ENCODE data around the gene CARD8.
"Not testable (repeated sequence)": the region's sequence is repeated elsewhere in the genome, so short reads cannot be mapped to it uniquely, and the experiment has no call there.

The CARD8 gene

DNA sequence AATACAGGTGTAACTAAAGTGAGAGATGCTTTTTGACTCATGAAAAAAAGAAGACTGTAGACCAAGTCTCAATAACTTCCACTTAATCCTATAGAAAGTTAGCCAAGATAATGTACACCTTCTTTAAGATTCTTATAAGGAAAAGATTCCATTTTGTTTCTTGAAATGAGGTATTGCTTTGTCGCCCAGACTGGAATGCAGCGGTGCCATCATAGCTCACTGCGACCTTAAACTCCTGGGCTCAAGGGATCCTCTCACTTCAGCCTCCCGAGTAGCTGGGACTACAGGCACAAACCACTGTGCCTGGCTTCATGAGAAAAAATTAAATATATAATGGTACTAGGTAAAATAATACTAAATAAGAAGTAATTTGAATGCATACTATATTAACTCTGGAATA is 3.3 kb upstream of the CARD8 start:
- DNase-seq = not testable (repeated sequence)

- no peak for DNase-seq
These were observed 2.6 kb upstream of the CARD8 start for GRCh38 chr19:48258350-48258749.

GRCh38 chr19:48254529-48254970 is 1.2 kb downstream of the CARD8 start:
- no peak for DNase-seq

GRCh38 chr19:48253999-48254398 is 1.7 kb downstream of the CARD8 start:
- no peak for DNase-seq

DNA sequence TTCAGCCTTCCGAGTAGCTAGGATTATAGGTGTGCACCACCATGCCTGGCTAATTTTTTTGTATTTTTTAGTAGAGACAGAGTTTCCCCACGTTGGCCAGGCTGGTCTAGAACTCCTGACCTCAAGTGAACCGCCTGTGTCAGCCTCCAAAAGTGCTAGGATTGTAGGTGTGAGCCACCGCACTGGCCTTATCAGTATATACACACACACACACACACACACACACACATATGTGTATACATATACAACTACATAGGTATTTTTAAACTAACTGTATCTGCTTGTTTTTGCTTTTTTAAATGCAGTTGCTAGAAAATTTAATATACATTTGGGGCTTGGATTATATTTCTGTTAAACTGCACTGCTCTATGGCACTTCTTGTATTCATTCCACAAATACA is 3.1 kb downstream of the CARD8 start:
- DNase-seq = no peak

- DNase-seq = no peak
These were observed 5.3 kb downstream of the CARD8 start for GRCh38 chr19:48250290-48251025.

DNA sequence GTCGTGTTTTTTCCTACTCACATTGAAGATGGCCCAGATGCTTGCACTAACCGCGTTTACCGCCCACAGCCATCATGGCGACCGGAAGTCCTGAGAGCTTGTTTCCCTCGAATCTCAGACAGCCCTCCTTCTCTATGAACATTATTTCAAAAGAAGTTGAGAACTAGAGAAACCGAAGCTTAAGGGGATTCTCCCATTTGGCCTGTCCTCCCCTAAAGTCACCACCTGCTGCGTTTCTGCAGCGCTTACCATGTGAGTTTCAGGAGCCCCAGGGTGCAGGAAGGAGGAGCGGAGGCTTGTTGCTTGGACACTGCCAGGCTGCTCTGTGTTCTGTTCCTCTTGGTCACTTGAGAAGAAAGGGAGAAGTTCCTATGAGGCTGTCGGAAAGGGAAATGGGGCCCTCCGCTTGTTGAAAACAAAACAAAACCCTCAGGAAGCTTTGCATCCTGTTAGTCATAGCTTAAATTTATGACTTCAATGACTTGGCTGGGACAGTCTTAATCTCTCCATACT is 6.2 kb downstream of the CARD8 start:
- DNase-seq = no peak

GRCh38 chr19:48248081-48248833 is 7.5 kb downstream of the CARD8 start:
- no peak for DNase-seq

GRCh38 chr19:48247212-48247611 is 8.5 kb downstream of the CARD8 start:
- no peak for DNase-seq

DNA sequence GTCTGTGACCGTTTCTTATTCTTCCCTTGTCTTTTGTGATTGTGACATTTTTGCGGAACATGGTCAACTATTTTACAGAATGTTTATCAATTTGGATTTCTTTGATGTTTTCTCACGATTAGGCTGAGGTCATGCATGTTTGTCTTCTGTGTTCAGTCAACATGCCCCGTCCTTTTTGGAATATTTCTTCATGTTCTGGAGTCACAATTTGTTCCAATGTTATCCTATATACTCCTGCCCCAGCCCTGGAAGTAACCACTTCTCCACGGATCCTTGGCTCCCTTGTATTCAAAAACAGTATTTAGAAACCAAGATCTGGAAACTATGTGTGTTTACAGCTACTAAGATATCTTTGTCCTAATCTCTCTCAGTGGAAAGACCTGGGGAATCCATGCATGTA is 9.6 kb downstream of the CARD8 start:
- DNase-seq = no peak

GRCh38 chr19:48244281-48244680 is 11.4 kb downstream of the CARD8 start:
- no peak for DNase-seq

- not testable (repeated sequence) for DNase-seq
These were observed 13.9 kb downstream of the CARD8 start for GRCh38 chr19:48241771-48242170.

- DNase-seq = no peak
These were observed 16.1 kb downstream of the CARD8 start for GRCh38 chr19:48239582-48240141.

DNA sequence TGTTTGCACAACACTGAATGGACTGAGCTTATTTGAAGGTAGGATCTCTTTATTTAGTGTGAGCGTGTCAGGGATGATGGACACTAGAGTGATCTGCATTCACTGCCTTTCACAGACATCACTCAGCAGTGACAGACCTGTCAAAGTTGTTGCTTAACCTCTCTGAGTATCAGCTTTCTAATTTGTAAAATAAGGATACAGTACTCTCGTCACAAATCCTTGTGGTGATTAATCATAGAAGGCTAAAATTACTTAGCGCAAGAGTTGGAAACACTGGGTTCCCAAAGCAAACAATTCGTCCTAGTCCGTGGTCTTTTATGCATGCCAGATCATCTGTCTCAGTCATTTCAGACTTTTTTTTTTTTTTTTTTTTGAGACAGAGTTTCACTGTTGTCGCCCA is 16.6 kb downstream of the CARD8 start:
- no peak for DNase-seq

- DNase-seq = no peak
These were observed 18.7 kb downstream of the CARD8 start for GRCh38 chr19:48237057-48237456.

DNA sequence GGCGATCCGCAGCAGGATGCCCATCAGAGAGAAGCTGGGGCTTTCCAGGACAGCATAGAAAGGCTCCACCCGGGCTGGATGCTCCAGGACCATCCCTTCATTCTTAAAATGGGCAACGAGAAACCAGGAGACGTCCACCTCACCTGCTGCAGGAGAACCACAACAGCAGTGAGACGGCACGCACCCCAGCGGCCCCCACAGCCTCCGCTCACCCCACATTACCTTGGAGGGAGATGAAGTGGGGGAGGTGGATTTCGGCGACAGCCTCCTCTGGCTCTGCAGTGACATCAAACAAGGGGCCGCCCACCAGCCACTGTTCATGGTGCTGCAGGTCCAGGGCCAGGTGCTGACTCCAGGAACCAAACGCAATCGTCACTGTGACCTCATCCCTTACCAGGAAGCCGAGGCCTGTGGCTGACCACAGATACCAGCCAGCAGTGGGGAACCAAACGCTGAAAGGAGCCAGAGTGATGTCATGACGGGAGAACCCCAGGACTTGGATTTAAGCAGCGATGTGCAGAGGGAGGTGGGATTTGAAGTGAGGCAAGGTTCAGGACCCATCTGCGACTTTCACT is 25.1 kb downstream of the CARD8 start:
- no peak for DNase-seq

GRCh38 chr19:48221628-48222027 is 34.1 kb downstream of the CARD8 start:
- no peak for DNase-seq

GRCh38 chr19:48220784-48221183 is 34.9 kb downstream of the CARD8 start:
- not testable (repeated sequence) for DNase-seq

DNA sequence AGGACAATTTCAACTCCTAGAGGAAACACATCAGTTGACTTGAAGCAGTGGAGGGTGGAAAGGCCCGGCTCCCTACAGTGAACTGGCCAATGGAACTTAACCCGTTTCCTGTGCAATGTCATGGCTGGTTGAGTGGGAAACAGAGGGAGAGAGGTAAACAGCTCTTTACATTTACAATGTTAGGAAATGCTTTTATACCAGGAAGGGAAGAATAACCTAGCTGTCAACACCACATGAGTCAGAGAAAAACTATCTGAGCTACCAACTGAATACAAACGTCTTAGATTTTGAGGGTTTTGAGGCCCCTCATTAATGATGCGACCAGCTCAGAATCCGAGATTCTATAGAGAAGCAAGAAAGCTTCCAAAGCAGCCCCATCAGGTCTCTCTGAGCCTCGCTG is 36.7 kb downstream of the CARD8 start:
- no peak for DNase-seq

DNA sequence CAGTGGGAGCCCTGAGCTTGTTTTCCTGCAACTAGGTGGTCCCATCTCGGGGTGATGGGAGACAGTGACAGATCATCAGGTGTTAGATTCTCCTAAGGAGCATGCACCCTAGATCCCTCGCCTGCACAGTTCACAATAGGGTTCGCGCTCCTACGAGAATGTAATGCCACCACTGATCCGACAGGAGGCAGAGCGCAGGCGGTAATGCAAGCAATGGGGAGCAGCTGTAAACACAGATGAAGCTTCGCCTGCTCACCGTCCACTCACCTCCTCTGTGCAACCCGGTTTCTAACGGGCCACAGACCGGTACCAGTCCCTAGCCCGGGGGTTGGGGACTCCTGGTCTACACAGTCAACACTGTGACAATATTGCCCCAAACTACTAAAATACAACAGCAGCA is 38.8 kb downstream of the CARD8 start:
- DNase-seq = no peak

- DNase-seq = no peak
These were observed 41.8 kb downstream of the CARD8 start for GRCh38 chr19:48213959-48214358.

DNA sequence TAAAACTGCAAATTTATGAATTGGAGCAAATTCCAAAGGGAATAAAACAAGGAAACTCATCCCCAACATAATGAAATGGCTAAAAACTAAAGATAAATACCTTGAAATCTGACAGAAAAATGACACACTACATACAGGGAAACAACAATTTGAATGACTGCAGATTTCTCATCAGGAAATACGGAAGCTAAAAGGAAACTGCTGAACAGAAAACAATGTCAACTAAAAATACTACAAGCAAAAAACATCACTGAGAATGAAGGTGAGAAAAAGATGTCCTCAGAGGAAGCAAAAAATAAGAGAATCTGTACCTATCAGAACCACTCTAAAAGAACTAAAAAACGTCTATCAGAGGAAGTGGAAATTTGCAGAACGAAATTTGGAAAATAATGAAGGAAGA is 45.7 kb downstream of the CARD8 start:
- no peak for DNase-seq

DNA sequence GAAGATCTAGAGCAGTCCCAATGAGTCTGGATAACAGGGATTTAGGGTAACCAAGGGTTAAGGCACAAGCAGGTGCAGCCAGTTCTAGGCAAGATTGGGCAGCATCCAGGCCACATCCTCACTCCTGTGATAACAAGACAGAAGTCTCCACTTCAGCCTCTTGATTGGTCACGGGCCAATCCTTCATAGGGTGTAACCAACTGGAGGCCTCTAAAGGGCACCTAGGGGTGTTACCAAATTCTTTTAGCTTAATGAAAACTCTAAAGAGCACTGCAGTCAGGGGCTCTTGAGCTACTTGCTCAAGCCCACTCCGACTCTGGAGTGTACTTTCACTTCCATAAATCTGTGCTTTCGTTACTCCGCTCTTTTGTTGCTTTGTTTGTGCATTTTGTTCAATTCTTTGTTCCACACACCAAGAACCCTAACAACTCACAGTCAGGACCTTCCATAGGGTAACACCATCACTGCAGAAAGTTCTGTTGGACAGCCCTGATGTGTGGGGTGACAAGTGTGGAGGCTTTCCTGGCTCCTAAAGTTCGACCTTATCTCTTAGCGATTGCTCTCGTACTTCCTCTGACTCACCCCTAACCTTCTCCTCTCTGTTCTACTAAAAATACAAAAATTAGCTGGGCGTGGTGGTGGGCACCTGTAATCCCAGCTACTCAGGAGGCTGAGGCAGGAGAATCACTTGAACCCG is 49.2 kb downstream of the CARD8 start:
- DNase-seq = no peak
